ENCODE results near the gene ANKUB1.

The ANKUB1 gene

GRCh38 chr3:149808209-149808829 lies 16.0 kb upstream of the ANKUB1 start:
- DNase-seq, result peak; percentile 43

GRCh38 chr3:149806171-149806778 lies 13.9 kb upstream of the ANKUB1 start:
- DNase-seq, result no peak

GRCh38 chr3:149801639-149802038 lies 9.3 kb upstream of the ANKUB1 start:
- DNase-seq, result no peak

- no peak for DNase-seq
These were observed 8.8 kb upstream of the ANKUB1 start for GRCh38 chr3:149801195-149801594.

- no peak for DNase-seq
These were observed 8.3 kb upstream of the ANKUB1 start for GRCh38 chr3:149800693-149801092.

GRCh38 chr3:149796026-149796425 lies 3.7 kb upstream of the ANKUB1 start:
- no peak for DNase-seq

- no peak for DNase-seq
These were observed 1.7 kb downstream of the ANKUB1 start for GRCh38 chr3:149790698-149791097.

GRCh38 chr3:149790268-149790667 lies 2.1 kb downstream of the ANKUB1 start:
- no peak for DNase-seq

- DNase-seq, result no peak
These were observed 8.2 kb downstream of the ANKUB1 start for GRCh38 chr3:149784064-149784704.

GRCh38 chr3:149783576-149783975 lies 8.8 kb downstream of the ANKUB1 start:
- no peak for DNase-seq

- no peak for DNase-seq
These were observed 10.6 kb downstream of the ANKUB1 start for GRCh38 chr3:149781741-149782140.

GRCh38 chr3:149781211-149781610 lies 11.1 kb downstream of the ANKUB1 start:
- DNase-seq, result peak; percentile 30

- DNase-seq, result no peak
These were observed 14.7 kb downstream of the ANKUB1 start for GRCh38 chr3:149777414-149778214.

- DNase-seq, result no peak
These were observed 16.2 kb downstream of the ANKUB1 start for GRCh38 chr3:149776170-149776569.

- no peak for DNase-seq
These were observed 19.5 kb downstream of the ANKUB1 start for GRCh38 chr3:149772861-149773260.

- DNase-seq, result no peak
These were observed 20.6 kb downstream of the ANKUB1 start for GRCh38 chr3:149771652-149772271.

- DNase-seq, result no peak
These were observed 22.1 kb downstream of the ANKUB1 start for GRCh38 chr3:149770246-149770645.

- DNase-seq, result no peak
These were observed 23.6 kb downstream of the ANKUB1 start for GRCh38 chr3:149768704-149769103.

GRCh38 chr3:149767720-149768119 lies 24.6 kb downstream of the ANKUB1 start:
- no peak for DNase-seq

- no peak for DNase-seq
These were observed 26.5 kb downstream of the ANKUB1 start for GRCh38 chr3:149765762-149766334.

- no peak for DNase-seq
These were observed 28.1 kb downstream of the ANKUB1 start for GRCh38 chr3:149764302-149764701.

- DNase-seq, result no peak
These were observed 28.7 kb downstream of the ANKUB1 start for GRCh38 chr3:149763565-149764195.

Data from CD4-positive, alpha-beta T cell treated with Interferon gamma for 1 hour (primary cell).